H9 (cell line): Measurements from ENCODE around the gene ARHGAP26. TPM values are rescaled to one million over a fixed set of nuclear protein-coding genes. Genes with fewer than 3 reads are reported as not detected.

Experiments used
- DNase-seq: peaks from one replicate; pipeline ENCODE4 v3.0.0-alpha.2; 2017
- H2AFZ ChIP-seq: one replicate; pipeline ENCODE4 v1.6.1; 2013; ENCODE audit warnings: mild to moderate bottlenecking, low read length, control low read depth, moderate library complexity
- H2AK5ac ChIP-seq: 2 replicates; pipeline ENCODE4 v1.6.1; 2013; ENCODE audit warnings: low read length, control low read depth, mixed read lengths; ENCODE audit not compliant: insufficient read length
- H2BK120ac ChIP-seq: one replicate; pipeline ENCODE4 v1.6.1; 2013; ENCODE audit warnings: low read depth, mild to moderate bottlenecking, low read length, control low read depth, inconsistent platforms; ENCODE audit not compliant: poor library complexity, severe bottlenecking
- H2BK12ac ChIP-seq: 2 replicates; pipeline ENCODE4 v1.6.1; 2013; ENCODE audit warnings: low read length, control low read depth, mixed read lengths, low read depth; ENCODE audit not compliant: insufficient read length
- H2BK15ac ChIP-seq: 2 replicates; pipeline ENCODE4 v1.6.1; 2013; ENCODE audit warnings: low read depth, low read length, control low read depth
- H2BK20ac ChIP-seq: one replicate; pipeline ENCODE4 v1.6.1; 2013; ENCODE audit warnings: low read depth, mild to moderate bottlenecking, low read length, control low read depth, inconsistent platforms; ENCODE audit not compliant: poor library complexity, severe bottlenecking
- H2BK5ac ChIP-seq: 2 replicates; pipeline ENCODE4 v1.6.1; 2013; ENCODE audit warnings: low read length, control low read depth, mixed read lengths; ENCODE audit not compliant: insufficient read length
- H3K14ac ChIP-seq: 2 replicates; pipeline ENCODE4 v1.6.1; 2013; ENCODE audit warnings: low read length, control low read depth; ENCODE audit not compliant: insufficient read depth
- H3K18ac ChIP-seq: 2 replicates; pipeline ENCODE4 v1.6.1; 2013; ENCODE audit warnings: low read depth, mild to moderate bottlenecking, mixed read lengths, low read length, control low read depth; ENCODE audit not compliant: insufficient read length
- H3K23ac ChIP-seq: 2 replicates; pipeline ENCODE4 v1.6.1; 2013; ENCODE audit warnings: low read length, control low read depth, mixed read lengths, low read depth; ENCODE audit not compliant: insufficient read length
- H3K23me2 ChIP-seq: 2 replicates; pipeline ENCODE4 v1.6.1; 2013; ENCODE audit warnings: low read depth, mild to moderate bottlenecking, mixed read lengths, low read length, control low read depth; ENCODE audit not compliant: insufficient read length, poor library complexity, severe bottlenecking
- H3K27ac ChIP-seq: 2 replicates; pipeline ENCODE4 v1.5.1; 2013; ENCODE audit warnings: low read length, control low read depth, mixed read lengths, low read depth; ENCODE audit not compliant: insufficient read length
- H3K27me3 ChIP-seq: 2 replicates; pipeline ENCODE4 v1.6.1; 2013; ENCODE audit warnings: low read length, control low read depth, inconsistent platforms; ENCODE audit not compliant: insufficient read depth
- H3K4ac ChIP-seq: 2 replicates; pipeline ENCODE4 v1.6.1; 2013; ENCODE audit warnings: low read depth, mild to moderate bottlenecking, control low read depth, inconsistent platforms, low read length, moderate library complexity
- H3K4me1 ChIP-seq: 2 replicates; pipeline ENCODE4 v1.6.1; 2013; ENCODE audit warnings: low read length, control low read depth, inconsistent platforms; ENCODE audit not compliant: insufficient read depth
- H3K4me2 ChIP-seq: 2 replicates; pipeline ENCODE4 v1.6.1; 2013; ENCODE audit warnings: low read length, control low read depth, mixed read lengths; ENCODE audit not compliant: insufficient read length, insufficient read depth
- H3K56ac ChIP-seq: 2 replicates; pipeline ENCODE4 v1.6.1; 2013; ENCODE audit warnings: low read depth, mild to moderate bottlenecking, mixed read lengths, low read length, control low read depth; ENCODE audit not compliant: insufficient read length
- H3K79me1 ChIP-seq: 2 replicates; pipeline ENCODE4 v1.6.1; 2013; ENCODE audit warnings: low read depth, mild to moderate bottlenecking, moderate library complexity, low read length, control low read depth, inconsistent platforms; ENCODE audit not compliant: insufficient read depth, poor library complexity, severe bottlenecking
- H3K79me2 ChIP-seq: 2 replicates; pipeline ENCODE4 v1.6.1; 2013; ENCODE audit warnings: low read length, control low read depth, inconsistent platforms; ENCODE audit not compliant: insufficient read depth
- H3K9ac ChIP-seq: 2 replicates; pipeline ENCODE4 v1.6.1; 2013; ENCODE audit warnings: low read length, control low read depth, mixed read lengths; ENCODE audit not compliant: insufficient read length; ENCODE audit errors: extremely low read depth
- H3K9me3 ChIP-seq: one replicate; pipeline ENCODE4 v1.6.1; 2013; ENCODE audit warnings: low read depth, low read length, inconsistent platforms; ENCODE audit not compliant: control insufficient read depth
- H3T11ph ChIP-seq: one replicate; pipeline ENCODE4 v1.6.1; 2013; ENCODE audit warnings: mild to moderate bottlenecking, low read length, control low read depth, inconsistent platforms
- H4K20me1 ChIP-seq: one replicate; pipeline ENCODE4 v1.6.1; 2013; ENCODE audit not compliant: control insufficient read depth, insufficient read length, insufficient read depth
- H4K5ac ChIP-seq: 2 replicates; pipeline ENCODE4 v1.6.1; 2013; ENCODE audit warnings: low read depth, mild to moderate bottlenecking, mixed read lengths, low read length, control low read depth; ENCODE audit not compliant: insufficient read length
- H4K8ac ChIP-seq: replicated peaks from 2 replicates; pipeline ENCODE4 v1.6.1; 2013; ENCODE audit warnings: low read length, control low read depth, mixed read lengths, low read depth; ENCODE audit not compliant: insufficient read length
- H4K91ac ChIP-seq: 2 replicates; pipeline ENCODE4 v1.6.1; 2013; ENCODE audit warnings: low read depth, mild to moderate bottlenecking, moderate library complexity, mixed read lengths, low read length, control low read depth; ENCODE audit not compliant: insufficient read length
- H3K27ac Mint-ChIP-seq, 3 experiments: 2 replicates in 2 of 3; 3 replicates in 1 of 3; pipeline ENCODE4 v1.8.0; 2020 to 2021; ENCODE audit warnings: mixed read lengths in 3 of 3, mild to moderate bottlenecking in 1 of 3, moderate library complexity in 1 of 3
- H3K27me3 Mint-ChIP-seq: 2 replicates; pipeline ENCODE4 v1.8.0; 2021; ENCODE audit warnings: low read depth, mild to moderate bottlenecking, moderate library complexity, mixed read lengths
- H3K36me3 Mint-ChIP-seq, 3 experiments: 2 replicates in 2 of 3; 3 replicates in 1 of 3; pipeline ENCODE4 v1.8.0; 2020 to 2021; ENCODE audit warnings: low read depth in 3 of 3, mixed read lengths in 3 of 3; ENCODE audit not compliant: insufficient read depth in 1 of 3
- H3K4me1 Mint-ChIP-seq, 2 experiments: 2 replicates each; pipeline ENCODE4 v1.8.0; 2020; ENCODE audit warnings: mixed read lengths in 2 of 2
- H3K4me3 Mint-ChIP-seq, 2 experiments: 2 replicates in 1 of 2; 3 replicates in 1 of 2; pipeline ENCODE4 v1.8.0; 2020 to 2021; ENCODE audit warnings: mild to moderate bottlenecking in 2 of 2, mixed read lengths in 2 of 2, moderate library complexity in 1 of 2
- H3K9me3 Mint-ChIP-seq, 2 experiments: 2 replicates in 1 of 2; 3 replicates in 1 of 2; pipeline ENCODE4 v1.8.0; 2020; ENCODE audit warnings: mild to moderate bottlenecking in 2 of 2, mixed read lengths in 2 of 2, moderate library complexity in 1 of 2
- WGBS: extraction: QIAGEN DNeasy Blood & Tissue Kit; methylation state at CpG from one replicate; pipeline ENCODE4 v1.1.7; 2013; ENCODE audit warnings: missing lambda C conversion rate, low lambda C conversion rate, mixed read lengths; ENCODE audit not compliant: insufficient read length; ENCODE audit errors: extremely low coverage; 5-methylcytosine and 5-hydroxymethylcytosine counted together
- total RNA-seq: library from RNA; stranded (reverse); gene quantifications from 2 replicates; pipeline ENCODE4 v1.2.1, GENCODE V29; 2021
- TF ChIP-seq, protein P1 (sequence below): fragments of 200-600 bp; sonication (generic); conservative IDR thresholded peaks from 3 replicates; pipeline ENCODE4 v1.8.0; 2021; ENCODE audit warnings: antibody characterized with exemption, mild to moderate bottlenecking

ARHGAP26 gene
- total RNA-seq, 1 experiment from 2014 or later, result 13.8 TPM

DNA sequence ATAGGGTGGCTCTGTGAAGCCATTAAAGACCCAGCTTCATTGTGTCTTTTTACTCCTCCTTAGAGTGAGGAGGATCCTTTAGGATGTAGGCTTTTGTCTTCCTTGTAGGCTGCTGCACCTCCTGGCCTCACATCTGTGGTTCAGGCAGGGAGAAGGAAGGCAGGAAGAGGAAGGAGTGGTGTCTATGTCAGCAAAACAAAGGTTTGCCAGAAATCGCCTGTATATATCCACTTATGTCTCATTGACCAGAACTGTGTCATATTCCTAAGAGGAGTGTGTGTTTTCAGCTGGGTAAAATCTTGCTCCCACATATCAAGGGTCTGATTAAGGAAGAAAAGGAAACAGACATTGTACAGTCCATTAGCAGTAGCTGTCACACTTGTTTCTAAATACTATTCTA lies 213.8 kb downstream of the ARHGAP26 start:
- Histone ChIP-seq H3K4ac (no peak overlapping the region), H3K9me3 (no peaks in the 10 kb centered on the region), H3K27me3 (no peaks in the 10 kb centered on the region), H3K23ac (no peak overlapping the region), H2BK5ac (no peak overlapping the region), H3K18ac (no peak overlapping the region), H2AK5ac (no peak overlapping the region), H2BK15ac (no peak overlapping the region), H3K14ac (no peak overlapping the region), H4K20me1 (no peaks in the 10 kb centered on the region), H3K9ac (no peak overlapping the region), H3K56ac (no peak overlapping the region), H3K27ac (no peak overlapping the region), H3K4me2 (no peak overlapping the region), H2AFZ (no peak overlapping the region), H2BK12ac (no peak overlapping the region), H2BK120ac (no peak overlapping the region), H4K91ac (no peak overlapping the region), H3T11ph (no peak overlapping the region), H2BK20ac (no peak overlapping the region), H3K23me2 (no peaks in the 10 kb centered on the region), H4K5ac (no peak overlapping the region), H4K8ac (no peak overlapping the region), H3K79me1 (no peaks in the 10 kb centered on the region), H3K4me1 (peaks cover 16% of the 10 kb centered on the region; the same call in 1 of the 2 replicates), H3K79me2 (no peaks in the 10 kb centered on the region)
- TF ChIP-seq, protein P1, sequence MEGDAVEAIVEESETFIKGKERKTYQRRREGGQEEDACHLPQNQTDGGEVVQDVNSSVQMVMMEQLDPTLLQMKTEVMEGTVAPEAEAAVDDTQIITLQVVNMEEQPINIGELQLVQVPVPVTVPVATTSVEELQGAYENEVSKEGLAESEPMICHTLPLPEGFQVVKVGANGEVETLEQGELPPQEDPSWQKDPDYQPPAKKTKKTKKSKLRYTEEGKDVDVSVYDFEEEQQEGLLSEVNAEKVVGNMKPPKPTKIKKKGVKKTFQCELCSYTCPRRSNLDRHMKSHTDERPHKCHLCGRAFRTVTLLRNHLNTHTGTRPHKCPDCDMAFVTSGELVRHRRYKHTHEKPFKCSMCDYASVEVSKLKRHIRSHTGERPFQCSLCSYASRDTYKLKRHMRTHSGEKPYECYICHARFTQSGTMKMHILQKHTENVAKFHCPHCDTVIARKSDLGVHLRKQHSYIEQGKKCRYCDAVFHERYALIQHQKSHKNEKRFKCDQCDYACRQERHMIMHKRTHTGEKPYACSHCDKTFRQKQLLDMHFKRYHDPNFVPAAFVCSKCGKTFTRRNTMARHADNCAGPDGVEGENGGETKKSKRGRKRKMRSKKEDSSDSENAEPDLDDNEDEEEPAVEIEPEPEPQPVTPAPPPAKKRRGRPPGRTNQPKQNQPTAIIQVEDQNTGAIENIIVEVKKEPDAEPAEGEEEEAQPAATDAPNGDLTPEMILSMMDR, result no peak
- Mint-ChIP-seq H3K36me3 (peaks cover 4 to 12% (median 11%) of the 10 kb centered on the region in 3 experiments; a peak in 5 of 7 replicates), H3K4me1 (peaks cover 31 to 34% of the 10 kb centered on the region in 2 experiments), H3K27ac (no peak overlapping the region), H3K9me3 (peaks cover 3 to 11% of the 10 kb centered on the region in 2 experiments; a peak in 4 of 5 replicates), H3K27me3 (no peaks in the 10 kb centered on the region), H3K4me3 (no peak overlapping the region)
- WGBS, result no CpG with 5 or more reads among the region's 1 CpG
- DNase-seq, result no peak
